Tibial nerve (tissue), 4 donors: Measurements from ENCODE around the gene MAST3.

Experiments
- CTCF ChIP-seq, 5 experiments: fragments of 200-600 bp in 3 of 5; fragments of 450-650 bp in 2 of 5; sonication (generic) in 3 of 5; IDR thresholded peaks; one replicate each; pipeline ENCODE4 v1.5.1; 2016 to 2019; ENCODE audit warnings: antibody characterized with exemption in 5 of 5, mild to moderate bottlenecking in 3 of 5, moderate library complexity in 2 of 5
- EP300 ChIP-seq, 2 donors: sonication (generic); formaldehyde crosslinking; IDR thresholded peaks; one replicate each; pipeline ENCODE4 v1.6.1; 2017; ENCODE audit warnings: antibody characterized with exemption in 2 of 2, mild to moderate bottlenecking in 1 of 2
- POLR2A ChIP-seq, 2 donors: fragments of 450-650 bp; IDR thresholded peaks; one replicate each; pipeline ENCODE4 v1.6.1; 2017; ENCODE audit warnings: antibody characterized with exemption in 2 of 2, mild to moderate bottlenecking in 2 of 2, moderate library complexity in 2 of 2

GRCh38 chr19:18109733-18110608 is 12.4 kb downstream of the MAST3 start:
- TF ChIP-seq CTCF (IDR thresholded peaks at IDR 0.05), result no peak
- peak in 1 of 2 donors; percentile 28 for TF ChIP-seq POLR2A (IDR thresholded peaks at IDR 0.05)
- no peak for TF ChIP-seq EP300 (IDR thresholded peaks at IDR 0.05)
